ENCODE data around the gene TMEM132D.

DNA sequence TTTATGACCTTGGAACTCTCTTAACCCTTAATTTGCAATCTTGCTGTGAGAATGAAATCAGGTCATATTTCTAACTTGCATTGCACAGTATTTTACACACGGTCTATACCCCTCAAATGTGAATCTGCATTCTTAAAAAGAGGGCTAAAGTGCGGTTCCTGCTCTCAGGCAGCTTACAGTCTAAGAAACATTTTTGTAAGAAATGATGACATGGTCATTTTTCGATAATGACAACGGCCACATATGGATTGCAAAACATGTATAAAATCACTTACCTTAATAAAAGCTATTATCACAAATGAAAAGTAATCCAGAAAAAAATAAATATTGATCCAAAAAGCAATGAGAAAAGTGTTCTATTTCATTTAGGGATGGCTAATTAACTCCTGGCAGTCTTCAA, 24.8 kb upstream of the TMEM132D start:
- TF ChIP-seq, protein P1, sequence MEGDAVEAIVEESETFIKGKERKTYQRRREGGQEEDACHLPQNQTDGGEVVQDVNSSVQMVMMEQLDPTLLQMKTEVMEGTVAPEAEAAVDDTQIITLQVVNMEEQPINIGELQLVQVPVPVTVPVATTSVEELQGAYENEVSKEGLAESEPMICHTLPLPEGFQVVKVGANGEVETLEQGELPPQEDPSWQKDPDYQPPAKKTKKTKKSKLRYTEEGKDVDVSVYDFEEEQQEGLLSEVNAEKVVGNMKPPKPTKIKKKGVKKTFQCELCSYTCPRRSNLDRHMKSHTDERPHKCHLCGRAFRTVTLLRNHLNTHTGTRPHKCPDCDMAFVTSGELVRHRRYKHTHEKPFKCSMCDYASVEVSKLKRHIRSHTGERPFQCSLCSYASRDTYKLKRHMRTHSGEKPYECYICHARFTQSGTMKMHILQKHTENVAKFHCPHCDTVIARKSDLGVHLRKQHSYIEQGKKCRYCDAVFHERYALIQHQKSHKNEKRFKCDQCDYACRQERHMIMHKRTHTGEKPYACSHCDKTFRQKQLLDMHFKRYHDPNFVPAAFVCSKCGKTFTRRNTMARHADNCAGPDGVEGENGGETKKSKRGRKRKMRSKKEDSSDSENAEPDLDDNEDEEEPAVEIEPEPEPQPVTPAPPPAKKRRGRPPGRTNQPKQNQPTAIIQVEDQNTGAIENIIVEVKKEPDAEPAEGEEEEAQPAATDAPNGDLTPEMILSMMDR (IDR thresholded peaks at IDR 0.05), result no peak
- TF ChIP-seq POLR2A (IDR thresholded peaks at IDR 0.05), result no peak
